BJ (cell line): ENCODE data around the gene NLRC3. TPM values are rescaled to one million over a fixed set of nuclear protein-coding genes. Genes with fewer than 3 reads are reported as not detected.

ENCODE experiments used
- CTCF ChIA-PET: fragments of 350-600 bp; formaldehyde crosslinking; extraction: SDS; loops from one replicate; lab custom pipeline; 2021; ENCODE audit warnings: antibody characterized with exemption, inconsistent platforms; lab: Yijun Ruan, JAX
- POLR2A ChIA-PET: fragments of 300-600 bp; sonication (Branson Sonifier 250); formaldehyde crosslinking; extraction: SDS; loops from one replicate; lab custom pipeline; 2021; ENCODE audit warnings: antibody characterized with exemption; lab: Charles Lee
- DNase-seq: peaks from one replicate; pipeline ENCODE4 v3.0.0-alpha.2; 2011; ENCODE audit warnings: low read depth
- H3K27me3 ChIP-seq: 2 replicates; pipeline ENCODE4 v1.6.0; 2011; ENCODE audit warnings: low read length; ENCODE audit not compliant: control insufficient read depth, insufficient read depth
- H3K36me3 ChIP-seq: 2 replicates; pipeline ENCODE4 v1.5.1; 2011; ENCODE audit warnings: low read length; ENCODE audit not compliant: control insufficient read depth, insufficient read depth
- H3K4me3 ChIP-seq: 2 replicates; pipeline ENCODE4 v1.5.1; 2011; ENCODE audit warnings: low read depth, mild to moderate bottlenecking, control low read depth, low read length
- polyA plus RNA-seq: library from polyadenylated mRNA; depleted of rRNA; stranded (reverse); fragments of >200 nt; gene quantifications from 2 replicates; pipeline ENCODE4 v1.2.3, GENCODE V29; 2011
- TF ChIP-seq, protein P1 (sequence below): IDR thresholded peaks from 2 replicates; pipeline ENCODE4 v1.5.1; 2011; ENCODE audit warnings: low read depth, mild to moderate bottlenecking, control low read depth, inconsistent platforms, low read length, moderate library complexity; ENCODE audit not compliant: insufficient read depth

The NLRC3 gene
- polyA plus RNA-seq, 1 experiment, result not detected

DNA sequence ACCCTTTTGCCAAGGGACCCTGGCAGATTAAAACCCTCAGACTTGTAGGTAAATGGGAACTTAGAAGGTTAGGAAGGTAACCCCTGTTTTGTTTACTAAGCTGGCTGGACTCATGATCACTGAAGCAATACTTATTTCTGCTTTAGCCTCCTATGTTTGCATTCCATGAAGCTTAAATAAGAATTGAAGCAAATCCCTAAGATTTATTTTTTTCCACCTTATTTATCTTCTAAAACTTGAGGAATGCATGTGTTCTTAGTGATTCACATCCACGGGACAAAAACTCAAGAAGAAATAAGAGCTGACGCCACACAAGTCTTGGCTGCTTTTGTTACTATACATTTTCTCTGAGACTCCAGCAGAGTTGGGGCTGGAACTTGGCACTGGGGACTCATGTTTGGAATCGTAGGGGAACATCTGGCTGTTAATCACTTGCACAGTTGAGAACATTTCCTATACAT is 40.9 kb downstream of the NLRC3 start:
- Histone ChIP-seq H3K4me3 (no peak overlapping the region), H3K36me3 (peaks cover 16% of the 10 kb centered on the region), H3K27me3 (no peaks in the 10 kb centered on the region)
- CTCF ChIA-PET, result interaction anchor here (0.9 to 1.2 kb wide), 3 partner anchors 9 to 10 kb away, joined by 3 to 6 read pairs (median 4); no protein-coding TSS in a partner anchor
- DNase-seq, result no peak
- TF ChIP-seq, protein P1, sequence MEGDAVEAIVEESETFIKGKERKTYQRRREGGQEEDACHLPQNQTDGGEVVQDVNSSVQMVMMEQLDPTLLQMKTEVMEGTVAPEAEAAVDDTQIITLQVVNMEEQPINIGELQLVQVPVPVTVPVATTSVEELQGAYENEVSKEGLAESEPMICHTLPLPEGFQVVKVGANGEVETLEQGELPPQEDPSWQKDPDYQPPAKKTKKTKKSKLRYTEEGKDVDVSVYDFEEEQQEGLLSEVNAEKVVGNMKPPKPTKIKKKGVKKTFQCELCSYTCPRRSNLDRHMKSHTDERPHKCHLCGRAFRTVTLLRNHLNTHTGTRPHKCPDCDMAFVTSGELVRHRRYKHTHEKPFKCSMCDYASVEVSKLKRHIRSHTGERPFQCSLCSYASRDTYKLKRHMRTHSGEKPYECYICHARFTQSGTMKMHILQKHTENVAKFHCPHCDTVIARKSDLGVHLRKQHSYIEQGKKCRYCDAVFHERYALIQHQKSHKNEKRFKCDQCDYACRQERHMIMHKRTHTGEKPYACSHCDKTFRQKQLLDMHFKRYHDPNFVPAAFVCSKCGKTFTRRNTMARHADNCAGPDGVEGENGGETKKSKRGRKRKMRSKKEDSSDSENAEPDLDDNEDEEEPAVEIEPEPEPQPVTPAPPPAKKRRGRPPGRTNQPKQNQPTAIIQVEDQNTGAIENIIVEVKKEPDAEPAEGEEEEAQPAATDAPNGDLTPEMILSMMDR, result no peak
- POLR2A ChIA-PET, result no interaction called here

GRCh38 chr16:3534126-3534525 is 43.1 kb downstream of the NLRC3 start:
- DNase-seq, result no peak
- ChIA-PET POLR2A (no interaction called here), CTCF (no interaction called here)
- TF ChIP-seq, protein P1, result no peak
- Histone ChIP-seq H3K27me3 (no peaks in the 10 kb centered on the region), H3K4me3 (no peak overlapping the region), H3K36me3 (peaks cover 22% of the 10 kb centered on the region)

- ChIA-PET CTCF (no interaction called here), POLR2A (no interaction called here)
Observed at GRCh38 chr16:3532741-3533140, 44.5 kb downstream of the NLRC3 start.

DNA sequence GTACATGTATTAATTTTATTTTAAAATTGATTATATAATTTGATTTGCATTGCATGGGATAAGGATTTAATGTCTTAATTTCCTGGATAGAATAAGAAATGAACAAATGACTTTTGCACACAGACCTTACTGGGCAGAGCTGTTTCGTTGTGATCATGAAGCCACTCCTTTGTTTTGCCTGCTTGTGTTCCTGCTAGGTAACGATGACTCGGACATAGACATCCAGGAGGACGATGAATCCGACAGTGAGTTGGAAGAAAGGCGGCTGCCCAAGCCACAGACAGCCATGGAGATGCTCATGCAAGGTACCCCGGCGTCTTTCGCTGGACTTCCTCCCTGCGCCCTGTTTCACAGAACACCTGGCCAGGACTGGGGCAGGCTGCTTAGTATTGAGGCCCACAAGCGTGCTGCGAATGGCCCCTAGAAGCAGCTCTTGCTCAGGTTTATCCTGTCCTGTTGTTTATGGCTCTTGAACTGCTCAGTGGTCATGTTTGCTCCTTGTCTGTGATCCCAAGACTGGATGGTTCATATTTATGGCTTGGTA is 46.8 kb downstream of the NLRC3 start:
- H3K36me3 ChIP-seq, result peaks cover 26% of the 10 kb centered on the region
- H3K4me3 ChIP-seq, result no peak overlapping the region
- TF ChIP-seq, protein P1, result no peak
- ChIA-PET POLR2A (no interaction called here), CTCF (no interaction called here)
- H3K27me3 ChIP-seq, result no peaks in the 10 kb centered on the region
- DNase-seq, result no peak

More at GRCh38 chr16:3532741-3533140, 44.5 kb downstream of the NLRC3 start:
- no peak for DNase-seq
- TF ChIP-seq, protein P1, result no peak
- peaks cover 24% of the 10 kb centered on the region for H3K36me3 ChIP-seq
- no peaks in the 10 kb centered on the region for H3K27me3 ChIP-seq
- H3K4me3 ChIP-seq, result no peak overlapping the region

- DNase-seq, result no peak
- Histone ChIP-seq H3K4me3 (no peak overlapping the region), H3K27me3 (no peaks in the 10 kb centered on the region), H3K36me3 (peaks cover 28% of the 10 kb centered on the region)
- ChIA-PET POLR2A (no interaction called here), CTCF (no interaction called here)
- TF ChIP-seq, protein P1, result no peak
Observed at GRCh38 chr16:3529175-3529574, 48.0 kb downstream of the NLRC3 start.
